GM12864 (cell line): ENCODE data around the gene BTN3A1.
"Not testable (repeated sequence)": the region's sequence is repeated elsewhere in the genome, so short reads cannot be mapped to it uniquely, and the experiment has no call there.

ENCODE experiments used
- DNase-seq: peaks from one replicate; pipeline ENCODE4 v3.0.0-alpha.2; 2011; ENCODE audit warnings: low read depth
- H3K4me3 ChIP-seq: 2 replicates; pipeline ENCODE4 v1.5.1; 2011; ENCODE audit warnings: mild to moderate bottlenecking, low read depth, low read length, control low read depth
- TF ChIP-seq, protein P1 (sequence below): IDR thresholded peaks from 2 replicates; pipeline ENCODE4 v1.5.1; 2011; ENCODE audit warnings: low read depth, mild to moderate bottlenecking, moderate library complexity, low read length, control low read depth, inconsistent platforms; ENCODE audit errors: missing control alignments

BTN3A1 gene

GRCh38 chr6:26401987-26402658 is at the start of gene BTN3A1:
Gene BTN3A1 (plus strand): TSS chr6:26402275. CDS start chr6:26405564, 3,289 bp downstream.
- peak within 1 kb of the TSS; percentile 72 for H3K4me3 ChIP-seq
- TF ChIP-seq, protein P1, sequence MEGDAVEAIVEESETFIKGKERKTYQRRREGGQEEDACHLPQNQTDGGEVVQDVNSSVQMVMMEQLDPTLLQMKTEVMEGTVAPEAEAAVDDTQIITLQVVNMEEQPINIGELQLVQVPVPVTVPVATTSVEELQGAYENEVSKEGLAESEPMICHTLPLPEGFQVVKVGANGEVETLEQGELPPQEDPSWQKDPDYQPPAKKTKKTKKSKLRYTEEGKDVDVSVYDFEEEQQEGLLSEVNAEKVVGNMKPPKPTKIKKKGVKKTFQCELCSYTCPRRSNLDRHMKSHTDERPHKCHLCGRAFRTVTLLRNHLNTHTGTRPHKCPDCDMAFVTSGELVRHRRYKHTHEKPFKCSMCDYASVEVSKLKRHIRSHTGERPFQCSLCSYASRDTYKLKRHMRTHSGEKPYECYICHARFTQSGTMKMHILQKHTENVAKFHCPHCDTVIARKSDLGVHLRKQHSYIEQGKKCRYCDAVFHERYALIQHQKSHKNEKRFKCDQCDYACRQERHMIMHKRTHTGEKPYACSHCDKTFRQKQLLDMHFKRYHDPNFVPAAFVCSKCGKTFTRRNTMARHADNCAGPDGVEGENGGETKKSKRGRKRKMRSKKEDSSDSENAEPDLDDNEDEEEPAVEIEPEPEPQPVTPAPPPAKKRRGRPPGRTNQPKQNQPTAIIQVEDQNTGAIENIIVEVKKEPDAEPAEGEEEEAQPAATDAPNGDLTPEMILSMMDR = no peak
- no peak for DNase-seq

- no peak overlapping the region for H3K4me3 ChIP-seq
- TF ChIP-seq, protein P1 = no peak
- DNase-seq = no peak
Observed at GRCh38 chr6:26352315-26352714, 49.8 kb upstream of the BTN3A1 start.

DNA sequence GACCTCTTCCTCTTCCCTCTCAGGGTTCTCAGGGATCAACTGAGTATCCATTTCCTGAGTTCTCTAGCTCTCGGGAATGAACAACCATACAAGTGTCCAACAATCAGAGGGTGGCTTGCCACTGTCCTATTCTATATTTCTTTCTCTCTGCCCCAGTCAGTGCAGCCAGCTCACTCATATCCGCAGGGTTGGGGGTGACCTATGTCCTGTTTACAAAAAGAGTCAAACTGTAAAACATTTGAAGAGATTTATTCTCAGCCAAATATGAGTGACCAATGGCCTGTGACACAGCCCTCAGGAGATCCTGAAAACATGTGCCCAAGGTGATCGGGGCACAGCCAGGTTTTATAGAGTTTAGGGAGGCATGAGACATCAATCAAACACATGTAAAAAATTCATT is 47.9 kb upstream of the BTN3A1 start:
- DNase-seq = no peak
- TF ChIP-seq, protein P1 = no peak
- no peak overlapping the region for H3K4me3 ChIP-seq

DNA sequence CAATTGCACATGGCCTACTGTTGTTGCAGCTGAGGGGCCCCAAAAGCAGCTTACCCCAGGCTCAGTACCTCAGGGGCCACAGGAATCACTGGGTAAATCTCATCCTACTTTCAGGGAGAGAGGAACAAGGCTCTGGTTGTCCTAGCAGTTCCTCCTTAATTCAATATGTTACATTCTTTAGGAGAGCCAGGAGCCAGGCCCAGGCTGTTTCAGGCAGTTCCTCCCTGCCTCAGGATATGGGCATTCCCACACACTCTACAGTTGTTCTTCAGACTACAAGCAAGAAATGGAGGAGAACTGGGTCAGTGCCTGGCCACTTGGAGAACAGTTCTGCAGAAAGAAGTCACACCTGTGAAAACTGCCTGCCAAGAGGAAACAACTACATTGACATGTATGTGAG is 46.7 kb upstream of the BTN3A1 start:
- H3K4me3 ChIP-seq = no peak overlapping the region
- DNase-seq = no peak
- TF ChIP-seq, protein P1 = no peak

GRCh38 chr6:26357543-26357942 is 44.5 kb upstream of the BTN3A1 start:
- DNase-seq, H3K4me3 ChIP-seq: not testable (repeated sequence)

DNA sequence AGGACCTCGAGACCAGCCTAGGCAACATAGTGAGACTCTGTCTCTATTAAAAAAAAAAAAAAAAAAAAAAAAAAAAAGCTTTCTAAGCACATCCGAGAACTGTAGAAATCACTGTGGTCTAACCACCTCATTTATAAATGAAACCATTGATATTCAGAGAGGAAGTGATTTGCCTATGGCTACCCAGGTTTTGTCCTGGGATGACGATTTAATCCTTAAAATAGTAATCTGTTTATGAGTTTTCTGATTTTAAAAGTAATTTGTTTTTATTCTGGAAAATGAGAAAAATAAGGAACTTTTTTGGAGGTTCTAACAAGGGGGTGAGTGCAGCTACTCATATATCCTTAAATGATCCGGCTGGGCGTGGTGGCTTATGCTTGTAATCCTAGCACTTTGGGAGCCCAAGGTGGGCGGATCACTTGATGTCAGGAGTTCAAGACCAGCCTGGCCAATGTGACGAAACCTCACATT is 43.5 kb upstream of the BTN3A1 start:
- peak; percentile 82 for DNase-seq
- no peak overlapping the region for H3K4me3 ChIP-seq
- TF ChIP-seq, protein P1 = no peak

GRCh38 chr6:26359765-26360164 is 42.3 kb upstream of the BTN3A1 start:
- TF ChIP-seq, protein P1 = no peak
- H3K4me3 ChIP-seq = no peak overlapping the region
- DNase-seq = no peak
